CD4-positive, alpha-beta T cell (primary cell): ENCODE measurements around the gene XRCC4. TPM values are rescaled to one million over a fixed set of nuclear protein-coding genes. Genes with fewer than 3 reads are reported as not detected.

Experiments used
- ATAC-seq: fragments of 200-7000 bp; cut with Tn5 transposase; one replicate; pipeline ENCODE4 v1.10.0; 2022; ENCODE audit warnings: mild to moderate bottlenecking; ENCODE audit not compliant: poor library complexity
- CTCF ChIA-PET: fragments of 350-600 bp; sonication (Branson Sonifier 250); formaldehyde crosslinking; loops from one replicate; lab custom pipeline; 2021; ENCODE audit warnings: antibody characterized with exemption, inconsistent platforms; lab: Charles Lee
- POLR2A ChIA-PET: fragments of 350-600 bp; sonication (Branson Sonifier 250); formaldehyde crosslinking; loops from one replicate; lab custom pipeline; 2021; ENCODE audit warnings: antibody characterized with exemption, inconsistent platforms; lab: Charles Lee
- DNase-seq, 14 experiments: peaks; one replicate each; pipeline ENCODE4 v3.0.0-alpha.2; 2013 to 2020; ENCODE audit warnings: mixed read lengths in 2 of 14
- H3K27ac ChIP-seq, 2 donors: one replicate each; pipeline versions ENCODE4 v1.5.1 to v1.7.0; 2013; ENCODE audit warnings: low read length in 2 of 2, low read depth in 1 of 2, mild to moderate bottlenecking in 1 of 2
- H3K27me3 ChIP-seq, 2 experiments: 1 replicate in 1 of 2; 2 replicates in 1 of 2; pipeline versions ENCODE4 v1.6.1 to v1.7.0; 2013; ENCODE audit warnings: low read length in 2 of 2, control low read depth in 1 of 2, mild to moderate bottlenecking in 1 of 2, moderate library complexity in 1 of 2; ENCODE audit not compliant: insufficient read depth in 2 of 2, control insufficient read depth in 1 of 2
- H3K36me3 ChIP-seq: one replicate; pipeline ENCODE4 v1.6.1; 2013; ENCODE audit warnings: low read length, control low read depth; ENCODE audit not compliant: insufficient read depth
- H3K4me1 ChIP-seq: one replicate; pipeline ENCODE4 v1.6.1; 2013; ENCODE audit warnings: low read length, control low read depth; ENCODE audit not compliant: insufficient read depth
- H3K4me3 ChIP-seq: one replicate; pipeline ENCODE4 v1.5.1; 2013; ENCODE audit warnings: mild to moderate bottlenecking, low read length, moderate library complexity
- H3K9me3 ChIP-seq, 2 experiments: 1 replicate in 1 of 2; 2 replicates in 1 of 2; pipeline versions ENCODE4 v1.6.1 to v1.7.0; 2013; ENCODE audit warnings: low read length in 2 of 2, mild to moderate bottlenecking in 2 of 2, control low read depth in 1 of 2, moderate library complexity in 1 of 2; ENCODE audit not compliant: control insufficient read depth in 1 of 2, insufficient read depth in 1 of 2
- H3K27ac Mint-ChIP-seq: one replicate; pipeline ENCODE4 v1.8.0; 2020; ENCODE audit warnings: mixed read lengths
- H3K27me3 Mint-ChIP-seq: one replicate; pipeline ENCODE4 v1.8.0; 2021; ENCODE audit warnings: mixed read lengths
- H3K36me3 Mint-ChIP-seq: one replicate; pipeline ENCODE4 v1.8.0; 2021; ENCODE audit warnings: low read depth, mixed read lengths
- H3K4me1 Mint-ChIP-seq: one replicate; pipeline ENCODE4 v1.8.0; 2021; ENCODE audit warnings: low read depth, mixed read lengths
- H3K4me3 Mint-ChIP-seq: one replicate; pipeline ENCODE4 v1.8.0; 2020; ENCODE audit warnings: mild to moderate bottlenecking, mixed read lengths
- H3K9me3 Mint-ChIP-seq: one replicate; pipeline ENCODE4 v1.8.0; 2020; ENCODE audit warnings: mixed read lengths
- intact Hi-C, 2 experiments: fragments of 100-400 bp; cut with DNase I in 1 of 2; cut with micrococcal nuclease in 1 of 2; formaldehyde crosslinking; loops; one replicate each; pipeline versions ENCODE4 v1.15.1 to v1.9.0; 2023 to 2025; cut with DNase I, micrococcal nuclease
- total RNA-seq, 174 experiments: library from RNA in 2 of 174; stranded (reverse) in 2 of 174; gene quantifications; one replicate each; pipeline ENCODE4 v1.2.3 and lab custom pipeline; 2021 to 2026
- TF ChIP-seq, protein P1 (sequence below): fragments of 200-600 bp; IDR thresholded peaks from one replicate; pipeline ENCODE4 v1.8.0; 2022; ENCODE audit warnings: antibody characterized with exemption, mild to moderate bottlenecking

Gene XRCC4
- total RNA-seq, 2 experiments from 2014 or later: 1.8 TPM

DNA sequence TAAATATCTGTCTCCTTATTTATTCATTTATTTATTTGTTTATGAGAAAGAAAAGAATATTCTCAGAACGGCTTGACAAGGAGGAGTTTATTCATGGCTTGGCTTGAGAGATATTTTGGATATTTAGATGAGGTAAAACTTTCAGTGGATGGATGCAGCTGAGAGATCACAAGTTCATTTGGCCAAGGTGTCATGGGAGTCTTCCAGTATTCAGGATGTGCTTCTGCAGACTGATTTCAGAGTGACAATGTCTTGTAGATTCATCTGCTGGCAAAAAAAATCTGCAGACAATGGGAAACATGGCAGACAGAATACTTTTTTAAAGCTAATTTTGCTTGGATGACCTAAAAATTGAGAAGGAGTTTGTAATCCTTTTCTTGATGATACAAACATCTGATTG lies 38.5 kb downstream of the XRCC4 start:
- no peak overlapping the region for H3K4me3 ChIP-seq
- Mint-ChIP-seq H3K27me3 (no peaks in the 10 kb centered on the region), H3K4me1 (no peaks in the 10 kb centered on the region), H3K36me3 (peaks cover 59% of the 10 kb centered on the region), H3K27ac (no peak overlapping the region), H3K9me3 (peaks cover 2% of the 10 kb centered on the region), H3K4me3 (no peak overlapping the region)
- POLR2A ChIA-PET: no interaction called here
- H3K27ac ChIP-seq: no peak overlapping the region
- H3K9me3 ChIP-seq: peaks cover 0 to 10% of the 10 kb centered on the region in 2 experiments
- no peaks in the 10 kb centered on the region for H3K36me3 ChIP-seq
- no peaks in the 10 kb centered on the region for H3K27me3 ChIP-seq
- ATAC-seq: no peak
- intact Hi-C loops: no loop called here
- TF ChIP-seq, protein P1, sequence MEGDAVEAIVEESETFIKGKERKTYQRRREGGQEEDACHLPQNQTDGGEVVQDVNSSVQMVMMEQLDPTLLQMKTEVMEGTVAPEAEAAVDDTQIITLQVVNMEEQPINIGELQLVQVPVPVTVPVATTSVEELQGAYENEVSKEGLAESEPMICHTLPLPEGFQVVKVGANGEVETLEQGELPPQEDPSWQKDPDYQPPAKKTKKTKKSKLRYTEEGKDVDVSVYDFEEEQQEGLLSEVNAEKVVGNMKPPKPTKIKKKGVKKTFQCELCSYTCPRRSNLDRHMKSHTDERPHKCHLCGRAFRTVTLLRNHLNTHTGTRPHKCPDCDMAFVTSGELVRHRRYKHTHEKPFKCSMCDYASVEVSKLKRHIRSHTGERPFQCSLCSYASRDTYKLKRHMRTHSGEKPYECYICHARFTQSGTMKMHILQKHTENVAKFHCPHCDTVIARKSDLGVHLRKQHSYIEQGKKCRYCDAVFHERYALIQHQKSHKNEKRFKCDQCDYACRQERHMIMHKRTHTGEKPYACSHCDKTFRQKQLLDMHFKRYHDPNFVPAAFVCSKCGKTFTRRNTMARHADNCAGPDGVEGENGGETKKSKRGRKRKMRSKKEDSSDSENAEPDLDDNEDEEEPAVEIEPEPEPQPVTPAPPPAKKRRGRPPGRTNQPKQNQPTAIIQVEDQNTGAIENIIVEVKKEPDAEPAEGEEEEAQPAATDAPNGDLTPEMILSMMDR: no peak
- CTCF ChIA-PET: interaction anchor here (1.2 kb wide), 1 partner anchor 33 kb away, joined by 3 read pairs; no protein-coding TSS in a partner anchor
- no peaks in the 10 kb centered on the region for H3K4me1 ChIP-seq
- no peak for DNase-seq

DNA sequence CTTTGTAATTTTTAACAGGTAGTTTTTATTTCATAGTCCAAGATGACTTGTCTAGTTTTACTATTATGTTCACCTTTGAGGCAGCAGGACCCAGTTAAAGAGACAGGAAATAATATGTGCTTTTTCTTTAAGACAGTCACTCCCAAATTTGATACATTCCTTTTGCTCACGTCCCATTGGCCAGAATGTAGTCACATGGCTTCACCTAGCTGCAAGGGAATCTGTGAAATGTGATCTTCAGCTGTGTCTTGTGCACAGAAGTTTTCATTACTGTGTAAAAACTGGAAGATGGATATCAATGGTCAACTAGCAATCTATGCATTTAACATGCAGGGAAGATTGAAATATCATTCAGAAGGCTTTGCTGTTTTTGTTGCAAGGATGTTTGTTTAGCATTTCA lies 41.1 kb downstream of the XRCC4 start:
- no peak for ATAC-seq
- no peak overlapping the region for H3K4me3 Mint-ChIP-seq
- H3K27ac Mint-ChIP-seq: no peak overlapping the region
- CTCF ChIA-PET: no interaction called here
- Histone ChIP-seq H3K4me3 (no peak overlapping the region), H3K9me3 (peaks cover 0 to 6% of the 10 kb centered on the region in 2 experiments), H3K4me1 (no peaks in the 10 kb centered on the region), H3K27ac (no peak overlapping the region), H3K27me3 (no peaks in the 10 kb centered on the region), H3K36me3 (no peaks in the 10 kb centered on the region)
- POLR2A ChIA-PET: no interaction called here
- peaks cover 4% of the 10 kb centered on the region for H3K9me3 Mint-ChIP-seq
- H3K36me3 Mint-ChIP-seq: peaks cover 43% of the 10 kb centered on the region
- no peak for DNase-seq
- H3K27me3 Mint-ChIP-seq: no peaks in the 10 kb centered on the region
- intact Hi-C loops: no loop called here
- TF ChIP-seq, protein P1: no peak
- H3K4me1 Mint-ChIP-seq: no peaks in the 10 kb centered on the region

DNA sequence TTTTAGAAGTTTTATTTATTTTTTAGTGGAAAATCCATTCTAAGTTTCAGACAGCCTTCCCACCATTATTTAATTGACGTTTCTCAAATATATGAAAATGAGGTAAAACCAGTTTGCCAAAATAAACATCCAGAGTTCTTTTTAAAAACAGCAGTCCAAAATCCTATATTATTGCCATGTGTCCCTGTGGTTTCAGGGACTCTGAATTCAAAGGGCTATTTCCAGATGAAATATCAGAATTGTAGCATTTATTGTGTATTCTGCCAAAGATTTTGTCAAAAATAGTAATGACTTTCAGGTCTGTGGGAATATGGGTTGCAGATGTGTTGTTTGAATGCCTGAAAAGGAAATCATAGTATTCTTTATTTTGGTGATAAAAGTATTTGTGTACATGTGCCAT lies 41.6 kb downstream of the XRCC4 start:
- Mint-ChIP-seq H3K36me3 (peaks cover 39% of the 10 kb centered on the region), H3K27me3 (no peaks in the 10 kb centered on the region), H3K4me3 (no peak overlapping the region), H3K27ac (no peak overlapping the region), H3K4me1 (no peaks in the 10 kb centered on the region), H3K9me3 (peaks cover 4% of the 10 kb centered on the region)
- CTCF ChIA-PET: no interaction called here
- intact Hi-C loops: no loop called here
- peaks cover 0 to 1% of the 10 kb centered on the region in 2 experiments for H3K9me3 ChIP-seq
- ATAC-seq (no peak), DNase-seq (no peak)
- TF ChIP-seq, protein P1: no peak
- H3K4me1 ChIP-seq: no peaks in the 10 kb centered on the region
- POLR2A ChIA-PET: no interaction called here
- H3K36me3 ChIP-seq: no peaks in the 10 kb centered on the region
- H3K4me3 ChIP-seq: no peak overlapping the region
- no peak overlapping the region for H3K27ac ChIP-seq
- no peaks in the 10 kb centered on the region for H3K27me3 ChIP-seq
